ENCODE data around the gene SCNN1A.

The SCNN1A gene

GRCh38 chr12:6368906-6369525 lies 6.3 kb downstream of the SCNN1A start:
- DNase-seq (ENCODE audit: low read depth), result no peak

- DNase-seq (ENCODE audit: low read depth), result no peak
These were observed 7.1 kb downstream of the SCNN1A start for GRCh38 chr12:6367969-6368892.

- DNase-seq (ENCODE audit: low read depth), result no peak
These were observed 8.0 kb downstream of the SCNN1A start for GRCh38 chr12:6367065-6367968.

GRCh38 chr12:6364044-6364374 lies 11.4 kb downstream of the SCNN1A start:
- DNase-seq (ENCODE audit: low read depth), result no peak

GRCh38 chr12:6363330-6364043 lies 11.9 kb downstream of the SCNN1A start:
- DNase-seq (ENCODE audit: low read depth), result peak; percentile 60

GRCh38 chr12:6363010-6363329 lies 12.4 kb downstream of the SCNN1A start:
- no peak for DNase-seq (ENCODE audit: low read depth)

- DNase-seq (ENCODE audit: low read depth), result no peak
These were observed 13.0 kb downstream of the SCNN1A start for GRCh38 chr12:6362403-6362802.

GRCh38 chr12:6361834-6362233 lies 13.5 kb downstream of the SCNN1A start:
- DNase-seq (ENCODE audit: low read depth), result no peak

- no peak for DNase-seq (ENCODE audit: low read depth)
These were observed 14.5 kb downstream of the SCNN1A start for GRCh38 chr12:6360578-6361490.

GRCh38 chr12:6360080-6360571 lies 15.2 kb downstream of the SCNN1A start:
- no peak for DNase-seq (ENCODE audit: low read depth)

GRCh38 chr12:6358881-6359280 lies 16.5 kb downstream of the SCNN1A start:
- no peak for DNase-seq (ENCODE audit: low read depth)

- no peak for DNase-seq (ENCODE audit: low read depth)
These were observed 19.0 kb downstream of the SCNN1A start for GRCh38 chr12:6356374-6356820.

- no peak for DNase-seq (ENCODE audit: low read depth)
These were observed 19.6 kb downstream of the SCNN1A start for GRCh38 chr12:6355491-6356373.

- no peak for DNase-seq (ENCODE audit: low read depth)
These were observed 20.6 kb downstream of the SCNN1A start for GRCh38 chr12:6354495-6355393.

- DNase-seq (ENCODE audit: low read depth), result no peak
These were observed 22.9 kb downstream of the SCNN1A start for GRCh38 chr12:6352193-6353173.

- DNase-seq (ENCODE audit: low read depth), result no peak
These were observed 23.7 kb downstream of the SCNN1A start for GRCh38 chr12:6351622-6352021.

All from stimulated activated CD8-positive, alpha-beta memory T cell treated with anti-CD3 and anti-CD28 coated beads, Interleukin-4, amount 100 ng/mL, for 24 hours (primary cell).